Measurements from ENCODE around the gene KRT17. TPM values are rescaled to one million over a fixed set of nuclear protein-coding genes. Genes with fewer than 3 reads are reported as not detected.

The KRT17 gene
- total RNA-seq, 1 donor from 2014 or later = not detected

GRCh38 chr17:41655611-41656111 is 31.3 kb upstream of the KRT17 start:
- TF ChIP-seq CTCF (conservative IDR thresholded peaks at IDR 0.05) = no peak
- Mint-ChIP-seq H3K4me1 (no peaks in the 10 kb centered on the region), H3K36me3 (ENCODE audit: low read depth) (no peaks in the 10 kb centered on the region), H3K27ac (ENCODE audit: unreplicated experiment) (no peak overlapping the region), H3K27me3 (ENCODE audit: low read depth) (peaks cover 3% of the 10 kb centered on the region), H3K4me3 (no peak overlapping the region), H3K9me3 (no peaks in the 10 kb centered on the region)
- DNase-seq (ENCODE audit: low read depth, low spot score) = no peak

- no peak for TF ChIP-seq CTCF (conservative IDR thresholded peaks at IDR 0.05)
- H3K36me3 Mint-ChIP-seq (ENCODE audit: low read depth) = no peaks in the 10 kb centered on the region
- peak overlapping the region; percentile 71 for H3K27ac Mint-ChIP-seq (ENCODE audit: unreplicated experiment)
- no peaks in the 10 kb centered on the region for H3K4me1 Mint-ChIP-seq
- no peak overlapping the region for H3K4me3 Mint-ChIP-seq
- no peak for DNase-seq (ENCODE audit: low read depth, low spot score)
- H3K27me3 Mint-ChIP-seq (ENCODE audit: low read depth) = no peaks in the 10 kb centered on the region
- H3K9me3 Mint-ChIP-seq = no peaks in the 10 kb centered on the region
These were observed 30.6 kb upstream of the KRT17 start for GRCh38 chr17:41654678-41655607.

- no peaks in the 10 kb centered on the region for H3K36me3 Mint-ChIP-seq (ENCODE audit: low read depth)
- DNase-seq (ENCODE audit: low read depth, low spot score) = no peak
- no peak overlapping the region for H3K4me3 Mint-ChIP-seq
- no peaks in the 10 kb centered on the region for H3K27me3 Mint-ChIP-seq (ENCODE audit: low read depth)
- no peak overlapping the region for H3K27ac Mint-ChIP-seq (ENCODE audit: unreplicated experiment)
- H3K4me1 Mint-ChIP-seq = no peaks in the 10 kb centered on the region
- no peaks in the 10 kb centered on the region for H3K9me3 Mint-ChIP-seq
- TF ChIP-seq CTCF (conservative IDR thresholded peaks at IDR 0.05) = no peak
These were observed 29.7 kb upstream of the KRT17 start for GRCh38 chr17:41653892-41654677.

- DNase-seq (ENCODE audit: low read depth, low spot score) = no peak
- H3K36me3 Mint-ChIP-seq (ENCODE audit: low read depth) = no peaks in the 10 kb centered on the region
- no peak overlapping the region for H3K4me3 Mint-ChIP-seq
- H3K9me3 Mint-ChIP-seq = no peaks in the 10 kb centered on the region
- H3K27ac Mint-ChIP-seq (ENCODE audit: unreplicated experiment) = no peak overlapping the region
- H3K4me1 Mint-ChIP-seq = peaks cover 5% of the 10 kb centered on the region
- no peaks in the 10 kb centered on the region for H3K27me3 Mint-ChIP-seq (ENCODE audit: low read depth)
- TF ChIP-seq CTCF (conservative IDR thresholded peaks at IDR 0.05) = no peak
These were observed 29.0 kb upstream of the KRT17 start for GRCh38 chr17:41653421-41653820.

- peaks cover 12% of the 10 kb centered on the region for H3K4me1 Mint-ChIP-seq
- no peaks in the 10 kb centered on the region for H3K36me3 Mint-ChIP-seq (ENCODE audit: low read depth)
- H3K27ac Mint-ChIP-seq (ENCODE audit: unreplicated experiment) = no peak overlapping the region
- TF ChIP-seq CTCF (conservative IDR thresholded peaks at IDR 0.05) = no peak
- no peaks in the 10 kb centered on the region for H3K9me3 Mint-ChIP-seq
- no peak for DNase-seq (ENCODE audit: low read depth, low spot score)
- no peak overlapping the region for H3K4me3 Mint-ChIP-seq
- no peaks in the 10 kb centered on the region for H3K27me3 Mint-ChIP-seq (ENCODE audit: low read depth)
These were observed 28.1 kb upstream of the KRT17 start for GRCh38 chr17:41652461-41652970.

Data from neural crest cell (in vitro differentiated cells).